Keratinocyte (primary cell): ENCODE data around the gene SFRP2. TPM values are rescaled to one million over a fixed set of nuclear protein-coding genes. Genes with fewer than 3 reads are reported as not detected.

Experiments used
- DNase-seq: peaks from one replicate; pipeline ENCODE4 v3.0.0-alpha.2; 2011; ENCODE audit warnings: low read depth, missing footprints, low spot score
- FAIRE-seq: peaks from 2 replicates; lab custom pipeline; 2011; peaks lifted over from hg19 to GRCh38; lab: Jason Lieb, UNC
- H2AFZ ChIP-seq: 2 replicates; pipeline ENCODE4 v1.6.0; 2012; ENCODE audit warnings: low read length, control low read depth, inconsistent platforms; ENCODE audit not compliant: control insufficient read depth
- H3K27ac ChIP-seq: 2 replicates; pipeline ENCODE4 v1.5.1; 2011; ENCODE audit warnings: low read length; ENCODE audit not compliant: control insufficient read depth, insufficient read depth
- H3K27me3 ChIP-seq: 3 replicates; pipeline ENCODE4 v1.6.0; 2011; ENCODE audit warnings: low read length; ENCODE audit not compliant: control insufficient read depth, insufficient read depth; ENCODE audit errors: extremely low read depth
- H3K36me3 ChIP-seq, 2 experiments: 2 replicates in 1 of 2; 3 replicates in 1 of 2; pipeline ENCODE4 v1.5.1; 2011; ENCODE audit warnings: low read length in 2 of 2, mild to moderate bottlenecking in 1 of 2; ENCODE audit not compliant: control insufficient read depth in 2 of 2, insufficient read depth in 2 of 2; ENCODE audit errors: extremely low read depth in 1 of 2
- H3K4me1 ChIP-seq: 3 replicates; pipeline ENCODE4 v1.5.1; 2011; ENCODE audit warnings: low read length; ENCODE audit not compliant: control insufficient read depth, insufficient read depth; ENCODE audit errors: extremely low read depth
- H3K4me2 ChIP-seq: 3 replicates; pipeline ENCODE4 v1.6.0; 2011; ENCODE audit warnings: low read depth, low read length; ENCODE audit not compliant: control insufficient read depth, insufficient read depth; ENCODE audit errors: extremely low read depth
- H3K4me3 ChIP-seq, 3 experiments: fragments of 200-600 bp in 1 of 3; sonication (generic) in 1 of 3; 2 replicates in 2 of 3; 3 replicates in 1 of 3; pipeline ENCODE4 v1.5.1; 2011 to 2016; ENCODE audit warnings: low read length in 3 of 3, mild to moderate bottlenecking in 3 of 3, control low read depth in 2 of 3, inconsistent platforms in 1 of 3, low read depth in 1 of 3, mixed read lengths in 1 of 3, mixed run types in 1 of 3, moderate library complexity in 1 of 3; ENCODE audit not compliant: control insufficient read depth in 2 of 3, insufficient read depth in 2 of 3; ENCODE audit errors: extremely low read depth in 1 of 3
- H3K79me2 ChIP-seq: 2 replicates; pipeline ENCODE4 v1.6.0; 2012; ENCODE audit warnings: low read length; ENCODE audit not compliant: control insufficient read depth, insufficient read depth
- H3K9ac ChIP-seq: 3 replicates; pipeline ENCODE4 v1.6.0; 2011; ENCODE audit warnings: low read length; ENCODE audit not compliant: control insufficient read depth, insufficient read depth; ENCODE audit errors: extremely low read depth
- H3K9me1 ChIP-seq: 3 replicates; pipeline ENCODE4 v1.6.0; 2011; ENCODE audit warnings: low read length; ENCODE audit not compliant: control insufficient read depth, insufficient read depth; ENCODE audit errors: extremely low read depth
- H3K9me3 ChIP-seq: 2 replicates; pipeline ENCODE4 v1.5.1; 2012; ENCODE audit warnings: low read depth, low read length; ENCODE audit not compliant: control insufficient read depth
- H4K20me1 ChIP-seq: 3 replicates; pipeline ENCODE4 v1.6.0; 2011; ENCODE audit warnings: low read length; ENCODE audit not compliant: control insufficient read depth, insufficient read depth; ENCODE audit errors: extremely low read depth
- EZH2 ChIP-seq: IDR thresholded peaks from one replicate; pipeline ENCODE4 v1.6.1; 2012; ENCODE audit warnings: inconsistent platforms, mild to moderate bottlenecking, low read length, moderate library complexity
- dilution Hi-C: fragments of 300-500 bp; cut with MboI; formaldehyde crosslinking; loops from one replicate; pipeline ENCODE4 v1.7.0; 2020; ENCODE audit warnings: low sequenced_read_pairs; ENCODE audit not compliant: extremely low pct_ligation_motif_present
- polyA plus RNA-seq, 5 experiments: library from polyadenylated mRNA; depleted of rRNA in 3 of 5; stranded (reverse) in 3 of 5; stranded (forward) in 1 of 5; unstranded in 1 of 5; fragments of >200 nt; gene quantifications; 1 replicate in 1 of 5; 2 replicates in 3 of 5; 3 replicates in 1 of 5; pipeline versions ENCODE4 v1.2.1 to v1.2.3, GENCODE V29; 2011 to 2012; ENCODE audit warnings: missing spikeins in 2 of 5, low read depth in 1 of 5, low replicate concordance in 1 of 5
- TF ChIP-seq, protein P1 (sequence below), 3 experiments: IDR thresholded peaks in 1 of 3; conservative IDR thresholded peaks in 1 of 3; optimal IDR thresholded peaks in 1 of 3; 2 replicates in 2 of 3; 3 replicates in 1 of 3; pipeline versions ENCODE3 to v1.5.1; 2011; ENCODE audit warnings: low read length in 3 of 3, mild to moderate bottlenecking in 3 of 3, moderate library complexity in 2 of 3, control low read depth in 1 of 3, inconsistent platforms in 1 of 3; ENCODE audit not compliant: insufficient read depth in 2 of 3; ENCODE audit errors: extremely low read depth in 1 of 3

The SFRP2 gene
- polyA plus RNA-seq, 1 donor (not counting 4 experiments of a cell fraction or from before 2014, with no cell fraction given): not detected

DNA sequence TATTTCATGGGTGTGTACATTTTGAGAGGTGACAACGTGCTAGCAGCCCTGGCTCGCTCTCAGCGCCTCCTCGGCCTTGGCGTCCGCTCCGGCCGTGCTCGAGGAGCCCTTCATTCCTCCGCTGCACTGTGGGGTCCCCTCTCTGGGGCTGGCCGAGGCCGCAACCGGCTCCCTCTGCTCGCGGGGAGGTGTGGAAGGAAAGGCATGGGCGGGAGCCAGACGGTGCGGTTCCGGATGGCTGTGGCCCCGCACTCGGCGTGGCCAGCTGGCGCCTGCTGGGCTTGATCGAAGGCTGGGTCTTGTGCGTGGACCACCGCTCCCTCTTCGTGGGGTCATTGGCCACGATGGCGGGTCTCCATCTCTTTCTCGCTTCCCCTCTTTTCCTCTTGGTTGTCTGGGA is 17.2 kb upstream of the SFRP2 start:
- no peak for DNase-seq
- no peak for FAIRE-seq
- Histone ChIP-seq H3K9me3 (no peaks in the 10 kb centered on the region), H3K36me3 (no peaks in the 10 kb centered on the region), H3K4me1 (no peaks in the 10 kb centered on the region), H3K27ac (no peak overlapping the region), H3K4me3 (no peak overlapping the region), H4K20me1 (no peaks in the 10 kb centered on the region), H3K9me1 (no peaks in the 10 kb centered on the region), H2AFZ (no peak overlapping the region), H3K27me3 (no peaks in the 10 kb centered on the region), H3K79me2 (no peaks in the 10 kb centered on the region), H3K9ac (no peak overlapping the region), H3K4me2 (no peak overlapping the region)
- TF ChIP-seq, protein P1, sequence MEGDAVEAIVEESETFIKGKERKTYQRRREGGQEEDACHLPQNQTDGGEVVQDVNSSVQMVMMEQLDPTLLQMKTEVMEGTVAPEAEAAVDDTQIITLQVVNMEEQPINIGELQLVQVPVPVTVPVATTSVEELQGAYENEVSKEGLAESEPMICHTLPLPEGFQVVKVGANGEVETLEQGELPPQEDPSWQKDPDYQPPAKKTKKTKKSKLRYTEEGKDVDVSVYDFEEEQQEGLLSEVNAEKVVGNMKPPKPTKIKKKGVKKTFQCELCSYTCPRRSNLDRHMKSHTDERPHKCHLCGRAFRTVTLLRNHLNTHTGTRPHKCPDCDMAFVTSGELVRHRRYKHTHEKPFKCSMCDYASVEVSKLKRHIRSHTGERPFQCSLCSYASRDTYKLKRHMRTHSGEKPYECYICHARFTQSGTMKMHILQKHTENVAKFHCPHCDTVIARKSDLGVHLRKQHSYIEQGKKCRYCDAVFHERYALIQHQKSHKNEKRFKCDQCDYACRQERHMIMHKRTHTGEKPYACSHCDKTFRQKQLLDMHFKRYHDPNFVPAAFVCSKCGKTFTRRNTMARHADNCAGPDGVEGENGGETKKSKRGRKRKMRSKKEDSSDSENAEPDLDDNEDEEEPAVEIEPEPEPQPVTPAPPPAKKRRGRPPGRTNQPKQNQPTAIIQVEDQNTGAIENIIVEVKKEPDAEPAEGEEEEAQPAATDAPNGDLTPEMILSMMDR (optimal IDR thresholded peaks at IDR 0.05 in 1 of 3, IDR thresholded peaks at IDR 0.05 in 1 of 3, conservative IDR thresholded peaks at IDR 0.05 in 1 of 3; ENCODE audit: extremely low read depth in 1 of 3, insufficient read depth in 2 of 3, low read length in 3 of 3): no peak
- TF ChIP-seq EZH2: no peak
- dilution Hi-C loops: no loop called here

DNA sequence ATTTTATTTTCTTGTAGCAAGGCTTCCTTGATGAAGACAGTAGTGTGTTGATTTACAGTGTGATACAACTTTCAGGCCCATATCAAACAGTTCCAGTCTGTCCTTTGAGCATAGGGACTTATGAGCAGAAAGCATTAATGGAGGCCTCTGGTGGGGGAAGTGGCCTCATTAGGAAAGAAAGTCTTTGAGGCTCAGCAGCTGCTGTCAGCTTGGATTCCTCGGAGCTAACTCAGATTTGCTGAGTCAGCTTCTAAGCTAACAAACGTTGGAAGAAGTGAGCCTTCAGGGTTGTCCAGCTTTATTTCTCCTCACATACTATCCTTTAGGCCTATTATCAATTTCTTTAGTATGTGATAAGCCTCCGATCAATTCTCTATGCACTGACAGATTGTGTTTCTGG is 15.8 kb upstream of the SFRP2 start:
- Histone ChIP-seq H3K9ac (no peak overlapping the region), H3K27ac (no peak overlapping the region), H3K79me2 (no peaks in the 10 kb centered on the region), H4K20me1 (no peaks in the 10 kb centered on the region), H3K9me1 (no peaks in the 10 kb centered on the region), H3K9me3 (no peaks in the 10 kb centered on the region), H2AFZ (no peak overlapping the region), H3K4me1 (no peaks in the 10 kb centered on the region), H3K4me2 (no peak overlapping the region), H3K36me3 (no peaks in the 10 kb centered on the region), H3K4me3 (no peak overlapping the region), H3K27me3 (no peaks in the 10 kb centered on the region)
- TF ChIP-seq EZH2: no peak
- TF ChIP-seq, protein P1 (optimal IDR thresholded peaks at IDR 0.05 in 1 of 3, IDR thresholded peaks at IDR 0.05 in 1 of 3, conservative IDR thresholded peaks at IDR 0.05 in 1 of 3; ENCODE audit: extremely low read depth in 1 of 3, insufficient read depth in 2 of 3, low read length in 3 of 3): no peak
- FAIRE-seq (no peak), DNase-seq (no peak)
- dilution Hi-C loops: no loop called here
